Esophagus (tissue), 2 donors: ENCODE results near the gene PARD3B. TPM values are rescaled to one million over a fixed set of nuclear protein-coding genes. Genes with fewer than 3 reads are reported as not detected.

Experiments used
- H3K27ac ChIP-seq, 2 donors: one replicate each; pipeline ENCODE4 v1.5.1; 2013; ENCODE audit warnings: low read depth in 2 of 2, mild to moderate bottlenecking in 2 of 2, inconsistent platforms in 1 of 2, low read length in 1 of 2, moderate library complexity in 1 of 2
- H3K27me3 ChIP-seq, 2 donors: one replicate each; pipeline ENCODE4 v1.6.1; 2013; ENCODE audit warnings: low read length in 2 of 2, control low read depth in 1 of 2, mild to moderate bottlenecking in 1 of 2; ENCODE audit not compliant: insufficient read depth in 2 of 2, control insufficient read depth in 1 of 2
- H3K36me3 ChIP-seq, 2 donors: one replicate each; pipeline ENCODE4 v1.6.1; 2013; ENCODE audit warnings: low read length in 1 of 2; ENCODE audit not compliant: control insufficient read depth in 2 of 2, insufficient read depth in 2 of 2
- H3K4me1 ChIP-seq, 2 donors: one replicate each; pipeline ENCODE4 v1.6.1; 2013; ENCODE audit warnings: low read length in 1 of 2; ENCODE audit not compliant: control insufficient read depth in 2 of 2, insufficient read depth in 2 of 2
- H3K4me3 ChIP-seq, 2 donors: one replicate each; pipeline ENCODE4 v1.5.1; 2013; ENCODE audit warnings: low read length in 2 of 2, mild to moderate bottlenecking in 2 of 2, low read depth in 1 of 2, moderate library complexity in 1 of 2
- H3K9me3 ChIP-seq, 2 donors: one replicate each; pipeline ENCODE4 v1.6.1; 2013; ENCODE audit warnings: mild to moderate bottlenecking in 2 of 2, low read depth in 1 of 2, low read length in 1 of 2, moderate library complexity in 1 of 2; ENCODE audit not compliant: control insufficient read depth in 2 of 2, insufficient read depth in 1 of 2
- WGBS, 2 donors: extraction: QIAGEN DNeasy Blood & Tissue Kit; methylation state at CpG; one replicate each; pipeline ENCODE4 v1.1.7; 2013; 5-methylcytosine and 5-hydroxymethylcytosine counted together
- polyA plus RNA-seq, 2 donors: library from polyadenylated mRNA; stranded (reverse); fragments of 200-250 nt; gene quantifications; one replicate each; pipeline ENCODE4 v1.2.3, GENCODE V29; 2013
- donor health status: healthy with polysubstance abuse.
- donor health status: Bipolar disorder and iron deficiency.

PARD3B gene
- polyA plus RNA-seq, 2 donors: 1.2 to 1.3 TPM

DNA sequence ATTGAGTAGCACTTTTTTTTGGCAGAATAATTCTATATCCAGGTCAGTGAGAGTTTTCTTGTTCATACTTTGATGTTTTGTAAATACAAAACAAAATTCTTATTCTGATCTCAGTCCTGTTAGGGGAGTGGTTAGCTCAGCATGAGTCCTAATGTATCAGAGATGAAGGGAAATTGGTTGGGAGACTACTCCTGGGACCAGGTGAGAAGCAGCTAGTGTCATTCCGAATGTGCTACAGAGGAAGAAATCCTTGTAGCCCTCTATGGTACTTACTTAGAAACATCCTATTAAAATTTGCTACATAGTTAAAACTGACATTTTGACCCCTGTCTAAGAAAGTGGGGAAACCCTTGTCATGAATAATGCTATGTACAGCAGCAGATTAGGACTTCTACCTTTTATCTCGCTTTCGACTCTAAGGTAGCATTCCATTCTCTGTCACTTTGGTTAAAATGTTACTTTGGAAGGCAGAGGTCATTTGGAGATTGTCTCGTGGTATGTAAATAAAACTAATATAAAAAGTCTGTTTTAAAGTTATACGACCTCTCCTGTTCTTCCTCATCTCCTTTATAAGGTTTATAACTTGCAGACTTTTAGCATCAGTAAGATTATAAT lies 65.8 kb downstream of the PARD3B start:
- H3K27ac ChIP-seq: no peak overlapping the region
- no peaks in the 10 kb centered on the region for H3K36me3 ChIP-seq
- H3K27me3 ChIP-seq: no peaks in the 10 kb centered on the region
- H3K4me1 ChIP-seq: no peaks in the 10 kb centered on the region
- 66 to 87% methylated on average over 5 of the region's 5 CpGs for WGBS, 2 donors
- no peaks in the 10 kb centered on the region for H3K9me3 ChIP-seq
- H3K4me3 ChIP-seq: no peak overlapping the region

DNA sequence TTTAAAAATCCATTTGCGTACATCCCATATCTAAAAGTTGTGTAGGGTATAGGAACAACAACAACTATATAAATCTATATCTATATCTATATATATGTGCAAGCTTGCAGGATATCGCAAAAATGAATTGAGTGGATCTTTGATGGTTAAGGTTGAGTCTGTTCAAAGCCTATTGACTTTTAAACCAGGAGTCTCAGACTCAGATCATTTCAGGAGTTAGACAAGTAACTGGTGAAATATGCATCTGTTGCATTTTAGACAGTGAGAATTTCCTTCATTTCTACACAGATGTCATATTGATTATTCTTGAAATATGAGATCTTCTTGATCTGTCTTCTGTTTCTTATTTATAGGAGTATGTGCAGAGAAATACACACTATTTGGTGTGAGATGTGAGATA lies 66.5 kb downstream of the PARD3B start:
- H3K4me1 ChIP-seq: no peaks in the 10 kb centered on the region
- no peaks in the 10 kb centered on the region for H3K27me3 ChIP-seq
- no peak overlapping the region for H3K27ac ChIP-seq
- no peaks in the 10 kb centered on the region for H3K36me3 ChIP-seq
- WGBS, 2 donors: 95 to 97% methylated on average over 2 of the region's 2 CpGs
- no peak overlapping the region for H3K4me3 ChIP-seq
- no peaks in the 10 kb centered on the region for H3K9me3 ChIP-seq

DNA sequence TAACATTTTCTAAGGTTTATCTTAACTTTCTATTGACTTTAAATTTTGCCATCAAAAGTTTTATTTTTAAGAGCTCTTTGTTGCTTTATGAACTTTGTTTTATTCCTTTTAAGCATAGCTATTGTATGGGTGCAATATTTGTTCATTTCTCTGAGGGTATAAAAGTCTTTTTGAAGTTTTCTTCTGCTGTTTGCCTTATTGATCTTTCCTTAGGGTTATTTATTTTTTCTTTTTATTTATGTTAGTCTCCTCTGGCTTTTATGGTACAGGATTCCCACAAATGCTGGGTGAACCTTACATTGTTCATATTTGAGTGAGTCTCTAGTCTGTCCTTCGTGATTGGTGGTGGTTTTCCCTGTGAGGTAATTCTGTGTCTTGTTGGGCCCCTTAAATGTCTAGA lies 68.4 kb downstream of the PARD3B start:
- Histone ChIP-seq H3K27me3 (no peaks in the 10 kb centered on the region), H3K9me3 (no peaks in the 10 kb centered on the region), H3K4me1 (no peaks in the 10 kb centered on the region), H3K4me3 (no peak overlapping the region), H3K27ac (no peak overlapping the region), H3K36me3 (no peaks in the 10 kb centered on the region)
- 82 to 97% methylated on average over 1 of the region's 1 CpG for WGBS, 2 donors

DNA sequence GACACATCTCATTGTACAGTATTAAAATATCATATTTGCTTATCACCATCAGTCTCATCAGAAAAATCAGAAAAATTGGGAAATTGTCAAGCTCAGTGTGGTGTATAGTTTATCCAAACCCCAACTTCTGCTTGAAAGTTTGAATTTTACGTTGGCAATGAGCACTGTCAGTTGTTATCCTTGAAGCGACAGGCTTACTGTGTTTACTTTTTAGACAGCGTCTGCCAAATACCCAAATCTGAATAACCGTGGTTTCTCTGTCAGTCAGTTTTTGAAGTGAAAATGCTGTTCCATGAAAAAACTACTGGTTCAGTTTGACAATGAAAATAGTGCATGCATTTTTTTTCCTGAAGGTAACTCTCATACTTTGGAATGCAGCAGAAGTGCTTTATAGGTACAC lies 70.2 kb downstream of the PARD3B start:
- no peak overlapping the region for H3K4me3 ChIP-seq
- H3K27me3 ChIP-seq: no peaks in the 10 kb centered on the region
- WGBS, 2 donors: 58 to 61% methylated on average over 4 of the region's 4 CpGs
- H3K27ac ChIP-seq: no peak overlapping the region
- no peaks in the 10 kb centered on the region for H3K36me3 ChIP-seq
- H3K4me1 ChIP-seq: no peaks in the 10 kb centered on the region
- no peaks in the 10 kb centered on the region for H3K9me3 ChIP-seq

DNA sequence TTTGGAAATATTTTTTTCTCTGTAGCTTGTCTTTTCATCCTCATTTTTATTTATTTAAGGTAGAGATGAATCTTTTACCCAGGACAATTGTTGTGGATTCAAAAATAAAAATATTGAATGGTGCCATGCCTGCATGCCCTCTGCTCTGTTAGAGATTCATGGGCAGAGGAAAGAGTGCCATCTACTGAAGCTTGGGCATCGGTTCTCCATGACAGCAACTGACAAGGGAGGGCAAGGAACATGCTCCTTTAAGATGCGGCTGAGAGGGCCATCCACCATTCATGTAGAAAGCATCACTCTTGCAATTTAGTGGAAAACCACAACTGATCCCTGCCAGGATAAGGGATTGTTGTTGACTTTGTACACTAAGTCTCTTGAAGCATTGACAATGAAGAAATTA lies 79.9 kb downstream of the PARD3B start:
- Histone ChIP-seq H3K9me3 (no peaks in the 10 kb centered on the region), H3K4me3 (no peak overlapping the region), H3K4me1 (no peaks in the 10 kb centered on the region), H3K27me3 (no peaks in the 10 kb centered on the region), H3K27ac (no peak overlapping the region), H3K36me3 (no peaks in the 10 kb centered on the region)
- 74 to 80% methylated on average over 2 of the region's 2 CpGs for WGBS, 2 donors

DNA sequence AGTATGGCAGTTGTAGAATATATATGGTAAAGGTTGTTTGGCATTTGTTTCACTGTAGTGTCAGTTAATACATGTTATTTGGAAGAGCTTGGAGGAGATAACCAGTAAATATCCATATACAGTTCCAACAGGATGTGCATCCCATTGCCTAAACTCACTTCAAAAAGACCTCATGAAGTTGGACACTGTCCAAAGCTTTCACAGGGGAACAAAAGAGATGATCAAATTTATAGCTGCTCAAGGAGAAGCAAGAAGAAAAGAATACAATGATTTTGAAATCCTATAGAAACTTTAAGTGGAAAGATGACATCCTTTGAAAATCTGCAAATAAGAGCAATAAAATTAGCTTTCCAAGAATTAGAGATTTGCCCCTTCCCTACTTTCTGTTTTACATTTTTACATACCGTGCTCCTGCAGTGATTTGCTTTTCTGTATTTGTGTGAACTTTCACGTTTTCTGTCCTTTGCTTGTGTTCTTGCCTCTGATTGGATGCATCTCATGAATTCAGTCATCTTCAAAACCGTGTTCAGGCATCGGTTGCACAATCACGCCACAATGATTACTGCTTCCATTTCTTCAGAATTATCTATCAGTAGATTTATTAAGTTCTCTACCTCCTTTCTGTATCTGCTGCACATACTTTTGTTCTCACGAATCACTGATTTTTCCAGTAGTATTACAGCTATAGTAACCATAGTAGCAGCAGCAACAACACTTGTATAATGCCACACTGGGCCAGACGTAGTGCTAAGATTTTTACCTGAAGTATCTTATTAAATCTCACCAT lies 83.8 kb downstream of the PARD3B start:
- Histone ChIP-seq H3K27ac (no peak overlapping the region), H3K4me3 (no peak overlapping the region), H3K27me3 (no peaks in the 10 kb centered on the region), H3K36me3 (no peaks in the 10 kb centered on the region), H3K9me3 (peaks cover 0 to 2% of the 10 kb centered on the region in 2 donors), H3K4me1 (no peaks in the 10 kb centered on the region)
- WGBS, 2 donors: 70 to 84% methylated on average over 7 of the region's 7 CpGs

DNA sequence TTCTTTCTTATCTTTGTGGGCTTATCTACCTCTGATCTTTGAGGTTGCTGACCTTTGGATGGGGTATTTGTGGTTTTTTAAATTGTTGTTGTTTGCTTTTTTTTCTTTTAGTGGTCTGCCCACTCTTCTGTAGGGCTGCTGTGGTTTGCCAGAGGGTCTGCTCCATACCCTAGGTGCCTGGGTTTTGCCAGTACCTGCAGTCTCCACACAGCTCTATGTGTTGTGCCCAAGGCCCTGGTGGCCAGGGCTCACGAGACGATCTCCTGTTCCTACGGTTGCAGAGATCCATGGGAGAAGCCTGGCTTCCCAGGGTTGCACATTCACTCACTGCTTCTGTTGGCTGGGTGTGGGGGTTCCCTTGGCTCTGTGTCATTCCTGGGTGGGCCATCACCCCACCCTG lies 87.1 kb downstream of the PARD3B start:
- H3K4me1 ChIP-seq: no peaks in the 10 kb centered on the region
- no peak overlapping the region for H3K27ac ChIP-seq
- H3K4me3 ChIP-seq: no peak overlapping the region
- no peaks in the 10 kb centered on the region for H3K27me3 ChIP-seq
- H3K9me3 ChIP-seq: peaks cover 0 to 2% of the 10 kb centered on the region in 2 donors
- H3K36me3 ChIP-seq: no peaks in the 10 kb centered on the region
- WGBS, 2 donors: 92 to 100% methylated on average over 3 of the region's 3 CpGs

DNA sequence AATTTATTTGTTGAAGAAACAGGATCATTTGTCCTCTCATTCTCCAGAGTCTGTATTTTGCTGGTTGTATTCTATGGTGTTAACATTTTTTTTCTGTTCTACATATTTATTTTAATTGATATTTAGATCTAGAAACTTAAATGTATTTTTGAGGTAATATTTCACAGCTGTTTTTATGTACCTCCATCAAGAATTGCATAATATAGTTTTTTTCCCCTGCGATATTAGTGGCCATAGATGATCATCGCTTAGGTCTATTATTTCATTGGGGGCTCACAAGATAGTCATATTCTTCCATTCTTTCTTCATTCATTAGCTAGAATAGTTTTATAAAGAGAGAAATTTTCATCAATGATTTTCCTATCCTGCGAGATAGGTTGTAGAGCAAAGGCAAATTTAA lies 89.3 kb downstream of the PARD3B start:
- Histone ChIP-seq H3K9me3 (peaks cover 0 to 2% of the 10 kb centered on the region in 2 donors), H3K27ac (no peak overlapping the region), H3K27me3 (no peaks in the 10 kb centered on the region), H3K4me3 (no peak overlapping the region), H3K4me1 (no peaks in the 10 kb centered on the region), H3K36me3 (no peaks in the 10 kb centered on the region)
- WGBS, 2 donors: 97 to 98% methylated on average over 3 of the region's 3 CpGs

DNA sequence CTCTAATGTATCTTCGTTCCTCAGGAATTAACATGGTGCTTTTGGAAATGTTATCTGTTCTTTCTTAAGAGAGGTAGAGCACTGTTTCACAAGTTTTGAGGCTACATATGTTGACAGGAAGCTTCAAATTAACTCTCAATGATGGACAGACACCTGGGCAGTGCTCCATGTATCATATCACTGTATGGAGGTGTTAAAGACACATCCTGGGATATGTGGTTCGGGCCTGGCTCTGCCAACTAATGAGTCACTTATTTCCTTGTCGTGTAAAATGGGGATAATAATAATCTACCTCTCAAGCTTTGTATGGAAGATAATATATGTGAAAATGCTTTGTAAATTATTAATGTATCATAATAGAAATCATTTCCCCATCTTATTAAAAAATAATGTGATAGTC lies 90.2 kb downstream of the PARD3B start:
- H3K4me1 ChIP-seq: no peaks in the 10 kb centered on the region
- no peaks in the 10 kb centered on the region for H3K36me3 ChIP-seq
- no peaks in the 10 kb centered on the region for H3K27me3 ChIP-seq
- WGBS, 2 donors: 48 to 53% methylated on average over 3 of the region's 3 CpGs
- no peak overlapping the region for H3K27ac ChIP-seq
- H3K9me3 ChIP-seq: peaks cover 0 to 2% of the 10 kb centered on the region in 2 donors
- no peak overlapping the region for H3K4me3 ChIP-seq
